Osteoblast (primary cell): ENCODE results near the gene GSTA1. TPM values are rescaled to one million over a fixed set of nuclear protein-coding genes. Genes with fewer than 3 reads are reported as not detected.
"Not testable (repeated sequence)": the region's sequence is repeated elsewhere in the genome, so short reads cannot be mapped to it uniquely, and the experiment has no call there.

Experiments
- DNase-seq: peaks from one replicate; pipeline ENCODE4 v3.0.0; 2011; ENCODE audit warnings: low spot score, mixed read lengths; ENCODE audit not compliant: insufficient read length; ENCODE audit errors: missing footprints
- H2AFZ ChIP-seq: 2 replicates; pipeline ENCODE4 v1.6.0; 2011; ENCODE audit warnings: mild to moderate bottlenecking, low read length
- H3K27ac ChIP-seq: 2 replicates; pipeline ENCODE4 v1.5.1; 2011; ENCODE audit warnings: mild to moderate bottlenecking, low read depth, low read length, moderate library complexity
- H3K27me3 ChIP-seq: 2 replicates; pipeline ENCODE4 v1.6.0; 2012; ENCODE audit warnings: mild to moderate bottlenecking, control low read depth, inconsistent platforms, low read length, moderate library complexity; ENCODE audit not compliant: insufficient read depth
- H3K36me3 ChIP-seq: 2 replicates; pipeline ENCODE4 v1.5.1; 2011; ENCODE audit warnings: mild to moderate bottlenecking, low read length, control low read depth, moderate library complexity; ENCODE audit not compliant: insufficient read depth
- H3K4me1 ChIP-seq: 2 replicates; pipeline ENCODE4 v1.5.1; 2011; ENCODE audit warnings: mild to moderate bottlenecking, low read length, control low read depth, moderate library complexity; ENCODE audit not compliant: insufficient read depth
- H3K4me2 ChIP-seq: 2 replicates; pipeline ENCODE4 v1.6.0; 2011; ENCODE audit warnings: mild to moderate bottlenecking, low read length; ENCODE audit not compliant: insufficient read depth
- H3K4me3 ChIP-seq: fragments of 200-600 bp; sonication (generic); 3 replicates; pipeline ENCODE4 v1.5.1; 2012; ENCODE audit warnings: mild to moderate bottlenecking, low read length, inconsistent platforms; ENCODE audit not compliant: insufficient read depth
- H3K79me2 ChIP-seq: 2 replicates; pipeline ENCODE4 v1.6.0; 2012; ENCODE audit warnings: mild to moderate bottlenecking, low read length, control low read depth, inconsistent platforms; ENCODE audit not compliant: insufficient read depth
- H3K9me3 ChIP-seq: 2 replicates; pipeline ENCODE4 v1.5.1; 2011; ENCODE audit warnings: low read depth, low read length, control low read depth
- H4K20me1 ChIP-seq: 2 replicates; pipeline ENCODE4 v1.6.0; 2012; ENCODE audit warnings: mild to moderate bottlenecking, low read length, control low read depth; ENCODE audit not compliant: insufficient read depth
- CTCF ChIP-seq: IDR thresholded peaks from 2 replicates; pipeline ENCODE4 v1.5.1; 2011; ENCODE audit warnings: mild to moderate bottlenecking, low read depth, low read length, moderate library complexity; ENCODE audit errors: extremely low read depth
- total RNA-seq: library from RNA; depleted of rRNA; stranded (reverse); fragments of >200 nt; gene quantifications from 2 replicates; pipeline ENCODE4 v1.2.3, GENCODE V29; 2012

Gene GSTA1
- total RNA-seq, 1 donor: not detected

- TF ChIP-seq CTCF: no peak
- Histone ChIP-seq H3K36me3 (no peaks in the 10 kb centered on the region), H3K4me3 (no peak overlapping the region), H2AFZ (no peak overlapping the region), H4K20me1 (no peaks in the 10 kb centered on the region), H3K9me3 (no peaks in the 10 kb centered on the region), H3K79me2 (no peaks in the 10 kb centered on the region), H3K4me2 (no peak overlapping the region), H3K4me1 (no peaks in the 10 kb centered on the region), H3K27me3 (peaks cover 10% of the 10 kb centered on the region), H3K27ac (no peak overlapping the region)
- DNase-seq: no peak
Observed at GRCh38 chr6:52808660-52809059, 5.0 kb upstream of the GSTA1 start.

GRCh38 chr6:52802806-52803205 lies 810 bp downstream of the GSTA1 start:
- Histone ChIP-seq H3K4me2 (no peak overlapping the region), H3K4me1 (peaks cover 12% of the 10 kb centered on the region), H3K27me3 (peaks cover 22% of the 10 kb centered on the region), H4K20me1 (no peaks in the 10 kb centered on the region), H2AFZ (no peak overlapping the region), H3K4me3 (no peak overlapping the region), H3K36me3 (no peaks in the 10 kb centered on the region), H3K9me3 (no peaks in the 10 kb centered on the region), H3K27ac (no peak overlapping the region), H3K79me2 (no peaks in the 10 kb centered on the region)
- TF ChIP-seq CTCF: no peak
- no peak for DNase-seq

- no peaks in the 10 kb centered on the region for H3K79me2 ChIP-seq
- H4K20me1 ChIP-seq: no peaks in the 10 kb centered on the region
- peaks cover 12% of the 10 kb centered on the region for H3K4me1 ChIP-seq
- no peaks in the 10 kb centered on the region for H3K9me3 ChIP-seq
- H3K4me3 ChIP-seq: no peak overlapping the region
- DNase-seq: no peak
- H3K4me2 ChIP-seq: no peak overlapping the region
- H2AFZ ChIP-seq: no peak overlapping the region
- peaks cover 16% of the 10 kb centered on the region for H3K27me3 ChIP-seq
- no peak overlapping the region for H3K27ac ChIP-seq
- H3K36me3 ChIP-seq: no peaks in the 10 kb centered on the region
- no peak for TF ChIP-seq CTCF
Observed at GRCh38 chr6:52801188-52801841, 2.3 kb downstream of the GSTA1 start.

- H3K4me3 ChIP-seq, H3K36me3 ChIP-seq, H4K20me1 ChIP-seq, H3K9me3 ChIP-seq, H2AFZ ChIP-seq, DNase-seq, H3K27ac ChIP-seq, H3K79me2 ChIP-seq: not testable (repeated sequence)
- Histone ChIP-seq H3K4me2 (peak overlapping the region; percentile 69), H3K4me1 (peaks cover 12% of the 10 kb centered on the region), H3K27me3 (peaks cover 14% of the 10 kb centered on the region)
Observed at GRCh38 chr6:52799272-52799671, 4.3 kb downstream of the GSTA1 start.

GRCh38 chr6:52794366-52794765 lies 9.2 kb downstream of the GSTA1 start:
- not testable (repeated sequence) for H3K36me3 ChIP-seq, H2AFZ ChIP-seq, H3K27ac ChIP-seq, H3K27me3 ChIP-seq, H3K4me1 ChIP-seq, H3K9me3 ChIP-seq, H3K4me2 ChIP-seq, H3K79me2 ChIP-seq, H4K20me1 ChIP-seq, H3K4me3 ChIP-seq, DNase-seq
